IMR-90 (cell line): ENCODE measurements around the gene NR1I2. TPM values are rescaled to one million over a fixed set of nuclear protein-coding genes. Genes with fewer than 3 reads are reported as not detected.

Experiments
- ATAC-seq: fragments of 200-7000 bp; cut with Tn5 transposase; 2 replicates; pipeline ENCODE4 v1.9.1; 2020; ENCODE audit warnings: low read depth, mild to moderate bottlenecking, moderate library complexity
- BruUV-seq: library from RNA; stranded (reverse); fragments of 400-500 nt; replicated peaks from 2 replicates; lab custom pipeline; 2021; lab: Mats Ljungman, UMichigan
- CTCF ChIA-PET: fragments of 300-600 bp; formaldehyde crosslinking; extraction: SDS; loops from one replicate; lab custom pipeline; 2021; ENCODE audit warnings: antibody characterized with exemption; lab: Yijun Ruan, JAX
- POLR2A ChIA-PET: fragments of 300-600 bp; sonication (Branson Sonifier 250); formaldehyde crosslinking; loops from one replicate; lab custom pipeline; 2022; ENCODE audit warnings: antibody characterized with exemption; ENCODE audit not compliant: unreplicated experiment; lab: Charles Lee
- DNase-seq: peaks from one replicate; pipeline ENCODE4 v3.0.0; 2013
- H2AFZ ChIP-seq: replicated peaks from 2 replicates; pipeline ENCODE3; 2013; ENCODE audit warnings: low read length, mild to moderate bottlenecking; ENCODE audit not compliant: poor library complexity
- H2AK5ac ChIP-seq: 2 replicates; pipeline ENCODE4 v1.6.1; 2013; ENCODE audit warnings: low read depth, low read length, inconsistent platforms
- H2AK9ac ChIP-seq: replicated peaks from 2 replicates; pipeline ENCODE3; 2013; ENCODE audit warnings: mild to moderate bottlenecking, low read depth, low read length, moderate library complexity; ENCODE audit not compliant: poor library complexity
- H2BK120ac ChIP-seq: 2 replicates; pipeline ENCODE4 v1.6.1; 2013; ENCODE audit warnings: low read depth, low read length, inconsistent platforms
- H2BK15ac ChIP-seq: 3 replicates; pipeline ENCODE4 v1.6.1; 2013; ENCODE audit warnings: low read depth, low read length, inconsistent platforms
- H2BK20ac ChIP-seq: 2 replicates; pipeline ENCODE4 v1.6.1; 2013; ENCODE audit warnings: low read depth, mild to moderate bottlenecking, inconsistent platforms, low read length, moderate library complexity
- H2BK5ac ChIP-seq: 2 replicates; pipeline ENCODE4 v1.6.1; 2013; ENCODE audit warnings: mild to moderate bottlenecking, low read depth, low read length, inconsistent platforms; ENCODE audit not compliant: poor library complexity, severe bottlenecking
- H3K14ac ChIP-seq: replicated peaks from 2 replicates; pipeline ENCODE4 v1.6.1; 2013; ENCODE audit warnings: low read depth, low read length, inconsistent platforms
- H3K18ac ChIP-seq: 2 replicates; pipeline ENCODE4 v1.6.1; 2013; ENCODE audit warnings: low read depth, low read length, control low read depth
- H3K23ac ChIP-seq: 2 replicates; pipeline ENCODE4 v1.6.1; 2013; ENCODE audit warnings: low read depth, low read length, inconsistent platforms
- H3K27ac ChIP-seq: 2 replicates; pipeline ENCODE4 v1.5.1; 2013; ENCODE audit warnings: mild to moderate bottlenecking, control low read depth, low read length; ENCODE audit not compliant: insufficient read depth
- H3K27me3 ChIP-seq: 2 replicates; pipeline ENCODE4 v1.6.1; 2013; ENCODE audit warnings: low read length; ENCODE audit not compliant: control insufficient read depth, insufficient read depth
- H3K36me3 ChIP-seq: 2 replicates; pipeline ENCODE4 v1.6.1; 2013; ENCODE audit warnings: low read length, mixed read lengths; ENCODE audit not compliant: control insufficient read depth, insufficient read depth
- H3K4ac ChIP-seq: 2 replicates; pipeline ENCODE4 v1.6.1; 2013; ENCODE audit warnings: low read depth, low read length, inconsistent platforms
- H3K4me1 ChIP-seq: 2 replicates; pipeline ENCODE4 v1.6.1; 2013; ENCODE audit warnings: low read length, mixed read lengths; ENCODE audit not compliant: control insufficient read depth, insufficient read depth
- H3K4me2 ChIP-seq: 2 replicates; pipeline ENCODE4 v1.6.1; 2013; ENCODE audit warnings: low read depth, mild to moderate bottlenecking, control low read depth, low read length, moderate library complexity
- H3K4me3 ChIP-seq: 2 replicates; pipeline ENCODE4 v1.5.1; 2013; ENCODE audit warnings: low read depth, mild to moderate bottlenecking, control low read depth, low read length, moderate library complexity; ENCODE audit not compliant: insufficient read depth
- H3K56ac ChIP-seq: 2 replicates; pipeline ENCODE4 v1.6.1; 2013; ENCODE audit warnings: low read length, inconsistent platforms; ENCODE audit not compliant: insufficient read depth; ENCODE audit errors: extremely low read depth
- H3K79me1 ChIP-seq, 2 experiments: 2 replicates each; pipeline ENCODE4 v1.6.1; 2013; ENCODE audit warnings: low read length in 2 of 2, inconsistent platforms in 1 of 2, low read depth in 1 of 2
- H3K9ac ChIP-seq: 2 replicates; pipeline ENCODE4 v1.6.1; 2013; ENCODE audit warnings: low read depth, low read length, control low read depth
- H3K9me1 ChIP-seq: 2 replicates; pipeline ENCODE4 v1.6.1; 2013; ENCODE audit warnings: low read length, inconsistent platforms; ENCODE audit not compliant: insufficient read depth
- H3K9me3 ChIP-seq: 2 replicates; pipeline ENCODE4 v1.6.1; 2013; ENCODE audit warnings: low read length; ENCODE audit not compliant: control insufficient read depth, insufficient read depth
- H4K20me1 ChIP-seq: 2 replicates; pipeline ENCODE4 v1.6.1; 2013; ENCODE audit warnings: low read length, inconsistent platforms; ENCODE audit not compliant: insufficient read depth
- H4K5ac ChIP-seq: 2 replicates; pipeline ENCODE4 v1.6.1; 2013; ENCODE audit warnings: mild to moderate bottlenecking, low read depth, low read length, control low read depth
- H4K8ac ChIP-seq, 2 experiments: 2 replicates each; pipeline ENCODE4 v1.6.1; 2013; ENCODE audit warnings: low read depth in 2 of 2, low read length in 2 of 2, control low read depth in 1 of 2, inconsistent platforms in 1 of 2
- H4K91ac ChIP-seq: 2 replicates; pipeline ENCODE4 v1.6.1; 2013; ENCODE audit warnings: low read depth, low read length, inconsistent platforms; ENCODE audit not compliant: insufficient read depth
- BHLHE40 ChIP-seq: fragments of 150-350 bp; IDR thresholded peaks from 2 replicates; pipeline ENCODE4 v1.6.1; 2016; ENCODE audit warnings: mild to moderate bottlenecking, low read depth, low read length
- CEBPB ChIP-seq: IDR thresholded peaks from 2 replicates; pipeline ENCODE4 v1.6.1; 2012; ENCODE audit warnings: low read depth, low read length, improper control_type of control experiment
- CHD1 ChIP-seq: IDR thresholded peaks from 2 replicates; pipeline ENCODE4 v1.6.1; 2012; ENCODE audit warnings: low read depth, low read length, improper control_type of control experiment
- CTCF ChIP-seq: conservative IDR thresholded peaks from 2 replicates; pipeline ENCODE4 v1.5.1; 2012; ENCODE audit warnings: mild to moderate bottlenecking, low read depth, low read length, improper control_type of control experiment
- ELK1 ChIP-seq: fragments of 150-350 bp; IDR thresholded peaks from 2 replicates; pipeline ENCODE4 v1.6.1; 2016; ENCODE audit warnings: low read depth, mild to moderate bottlenecking, low read length, moderate library complexity, borderline replicate concordance
- FOS ChIP-seq: fragments of 150-350 bp; IDR thresholded peaks from 2 replicates; pipeline ENCODE4 v1.6.1; 2016; ENCODE audit warnings: low read depth, low read length
- MAFK ChIP-seq: IDR thresholded peaks from 2 replicates; pipeline ENCODE4 v1.6.1; 2012; ENCODE audit warnings: low read depth, low read length, improper control_type of control experiment
- MAZ ChIP-seq: IDR thresholded peaks from 2 replicates; pipeline ENCODE4 v1.6.1; 2012; ENCODE audit warnings: low read depth, mild to moderate bottlenecking, low read length, improper control_type of control experiment, moderate library complexity, borderline replicate concordance
- MXI1 ChIP-seq: IDR thresholded peaks from 2 replicates; pipeline ENCODE4 v1.6.1; 2012; ENCODE audit warnings: low read depth, mild to moderate bottlenecking, low read length, moderate library complexity, borderline replicate concordance
- NFE2L2 ChIP-seq: fragments of 150-350 bp; IDR thresholded peaks from 2 replicates; pipeline ENCODE4 v1.6.1; 2016; ENCODE audit warnings: low read depth, mild to moderate bottlenecking, low read length
- POLR2A ChIP-seq: IDR thresholded peaks from 2 replicates; pipeline ENCODE4 v1.6.1; 2012; ENCODE audit warnings: mild to moderate bottlenecking, low read depth, low read length
- RAD21 ChIP-seq: IDR thresholded peaks from 2 replicates; pipeline ENCODE4 v1.6.1; 2012; ENCODE audit warnings: low read length, improper control_type of control experiment
- RCOR1 ChIP-seq: IDR thresholded peaks from 2 replicates; pipeline ENCODE4 v1.6.1; 2012; ENCODE audit warnings: mild to moderate bottlenecking, low read length, improper control_type of control experiment; ENCODE audit not compliant: insufficient replicate concordance
- RFX5 ChIP-seq: IDR thresholded peaks from 2 replicates; pipeline ENCODE4 v1.8.0; 2012; ENCODE audit warnings: low read depth, mild to moderate bottlenecking, low read length, moderate library complexity
- SMC3 ChIP-seq: fragments of 150-350 bp; IDR thresholded peaks from 2 replicates; pipeline ENCODE4 v1.6.1; 2016; ENCODE audit warnings: low read depth, mild to moderate bottlenecking, antibody characterized with exemption, low read length, moderate library complexity
- USF2 ChIP-seq: fragments of 150-350 bp; IDR thresholded peaks from 2 replicates; pipeline ENCODE4 v1.6.1; 2017; ENCODE audit warnings: mild to moderate bottlenecking, antibody characterized with exemption, low read length, low read depth
- WGBS, 2 experiments: methylation state at CpG; one replicate each; pipeline versions ENCODE4 v1.1.5 to v1.1.7; 2013; ENCODE audit warnings: missing lambda C conversion rate in 2 of 2; ENCODE audit not compliant: insufficient read length in 1 of 2; ENCODE audit errors: extremely low coverage in 2 of 2; 5-methylcytosine and 5-hydroxymethylcytosine counted together
- dilution Hi-C: fragments of 300-500 bp; cut with HindIII; formaldehyde crosslinking; loops from one replicate; pipeline ENCODE4 v1.14.3; 2018; ENCODE audit warnings: low sequenced_read_pairs; ENCODE audit not compliant: unreplicated experiment
- in situ Hi-C: fragments of 300-500 bp; cut with MboI; formaldehyde crosslinking; loops from 3 replicates; pipeline ENCODE4 v1.14.3; 2019; ENCODE audit warnings: low sequenced_read_pairs, inconsistent platforms, mixed read lengths
- intact Hi-C: fragments of 100-400 bp; cut with micrococcal nuclease; formaldehyde crosslinking; loops from 2 replicates; pipeline ENCODE4 v1.10.0; 2022
- polyA plus RNA-seq, 3 experiments: library from polyadenylated mRNA; depleted of rRNA; stranded (reverse); fragments of >200 nt; gene quantifications; 2 replicates each; pipeline ENCODE4 v1.2.3, GENCODE V29; 2012; ENCODE audit warnings: low replicate concordance in 1 of 3
- total RNA-seq: library from RNA; depleted of rRNA; stranded (reverse); fragments of >200 nt; gene quantifications from 2 replicates; pipeline ENCODE4 v1.2.3, GENCODE V29; 2012

Gene NR1I2
- total and polyA plus RNA-seq, 2 of the 4 experiments (the other 2 are of a cell fraction), result not detected

DNA sequence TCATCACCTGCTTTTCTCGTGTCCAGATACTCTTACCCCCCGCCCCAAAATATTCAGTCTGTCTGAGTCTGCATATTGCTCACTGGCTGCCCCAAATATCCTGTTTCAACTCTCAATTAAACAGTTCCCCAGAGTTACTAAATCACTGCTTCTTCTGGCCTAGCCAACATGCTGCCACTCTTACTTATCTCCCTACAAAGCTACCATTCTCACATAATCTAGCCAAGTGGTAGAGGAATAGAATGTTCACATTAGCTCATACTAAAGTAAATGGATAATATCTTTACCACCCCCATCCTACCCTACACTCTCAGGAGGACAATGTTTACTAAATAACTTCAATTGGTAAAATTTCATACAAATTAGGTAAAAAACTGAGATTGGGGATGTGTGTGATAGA, 77.8 kb downstream of the NR1I2 start:
- BruUV-seq, result no TSS peak
- H3K4ac ChIP-seq, result no peak overlapping the region
- H3K27ac ChIP-seq, result no peak overlapping the region
- no peak overlapping the region for H2BK20ac ChIP-seq
- H3K4me3 ChIP-seq, result no peak overlapping the region
- intact Hi-C loops (no loop called here), dilution Hi-C loops (no loop called here), in situ Hi-C loops (no loop called here)
- H2BK15ac ChIP-seq, result no peak overlapping the region
- H3K56ac ChIP-seq, result no peak overlapping the region
- H3K18ac ChIP-seq, result no peak overlapping the region
- no peak overlapping the region for H3K9ac ChIP-seq
- H2AFZ ChIP-seq, result no peak overlapping the region
- peaks cover 9% of the 10 kb centered on the region for H3K36me3 ChIP-seq
- no peak overlapping the region for H2BK120ac ChIP-seq
- no peak overlapping the region for H3K4me2 ChIP-seq
- H3K9me1 ChIP-seq, result no peaks in the 10 kb centered on the region
- DNase-seq, result no peak
- H4K8ac ChIP-seq, result no peak overlapping the region
- no peaks in the 10 kb centered on the region for H4K20me1 ChIP-seq
- H2AK9ac ChIP-seq, result no peak overlapping the region
- WGBS, 2 experiments, result 100% methylated on average over 2 of the region's 2 CpGs; no CpG with 5 or more reads in 1 of the 2 experiments
- ChIA-PET POLR2A (no interaction called here), CTCF (interaction anchor here (0.7 kb wide), 1 partner anchor 9 kb away, joined by 3 read pairs; no protein-coding TSS in a partner anchor)
- no peaks in the 10 kb centered on the region for H3K27me3 ChIP-seq
- H4K91ac ChIP-seq, result no peak overlapping the region
- H2BK5ac ChIP-seq, result no peak overlapping the region
- H3K4me1 ChIP-seq, result no peaks in the 10 kb centered on the region
- no peak overlapping the region for H3K23ac ChIP-seq
- ATAC-seq, result no peak
- H4K5ac ChIP-seq, result no peak overlapping the region
- TF ChIP-seq MAFK (no peak), RFX5 (no peak), CEBPB (no peak), CTCF (no peak), NFE2L2 (no peak), RCOR1 (no peak), CHD1 (no peak), USF2 (no peak), MAZ (no peak), SMC3 (no peak), ELK1 (no peak), POLR2A (no peak), BHLHE40 (no peak), RAD21 (no peak), FOS (no peak), MXI1 (no peak)
- H3K9me3 ChIP-seq, result peaks cover 6% of the 10 kb centered on the region
- peaks cover 3 to 14% of the 10 kb centered on the region in 2 experiments; a peak in 3 of 4 replicates for H3K79me1 ChIP-seq
- no peak overlapping the region for H3K14ac ChIP-seq
- no peak overlapping the region for H2AK5ac ChIP-seq
